ENCODE data around the gene SYNGR4.
A peak's percentile ranks its signal among the peaks of the same experiment; 100 is the strongest.

The SYNGR4 gene

DNA sequence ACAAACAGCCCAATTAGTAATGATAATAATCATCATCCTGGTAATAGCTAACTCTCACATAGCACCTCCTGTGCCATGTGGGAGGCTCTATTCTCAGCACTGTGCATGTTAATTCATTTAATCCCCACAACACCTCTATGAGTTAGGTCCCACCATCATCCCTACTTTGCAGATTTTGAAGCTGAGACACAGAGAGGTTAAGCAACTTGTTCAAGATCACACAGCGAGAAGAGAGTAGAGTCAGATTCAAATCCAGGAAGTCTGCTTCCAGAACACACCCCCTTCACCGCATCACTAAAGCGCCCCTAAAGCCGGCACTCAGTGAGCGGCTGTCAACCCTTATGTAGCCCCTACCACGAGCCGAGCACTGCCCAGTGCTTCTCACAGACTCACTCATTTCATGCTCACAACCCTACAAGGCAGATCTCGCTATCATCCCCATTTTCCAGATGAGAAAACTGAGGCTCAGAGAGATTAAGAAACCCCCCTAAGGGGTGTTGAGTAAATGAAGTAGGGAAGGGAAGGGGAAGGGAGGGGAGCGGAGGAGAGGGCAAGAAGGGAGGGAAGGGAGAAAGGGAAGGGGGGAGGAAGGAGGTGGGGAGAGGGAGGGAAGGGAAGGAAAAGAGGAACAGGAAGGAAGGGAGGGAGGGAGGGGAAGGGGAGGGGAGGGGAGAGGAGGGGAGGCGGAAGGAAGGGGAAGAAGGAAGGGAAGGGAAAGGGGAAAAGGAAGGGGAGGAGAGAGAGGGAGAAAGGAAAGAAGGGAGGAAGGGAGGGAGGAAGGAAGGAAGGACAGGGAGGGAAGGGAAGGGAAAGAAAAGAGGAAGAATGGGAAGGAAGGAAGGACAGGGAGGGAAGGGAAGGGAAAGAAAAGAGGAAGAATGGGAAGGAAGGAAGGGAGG lies 22.4 kb upstream of the SYNGR4 start:
- DNase-seq: no peak

DNA sequence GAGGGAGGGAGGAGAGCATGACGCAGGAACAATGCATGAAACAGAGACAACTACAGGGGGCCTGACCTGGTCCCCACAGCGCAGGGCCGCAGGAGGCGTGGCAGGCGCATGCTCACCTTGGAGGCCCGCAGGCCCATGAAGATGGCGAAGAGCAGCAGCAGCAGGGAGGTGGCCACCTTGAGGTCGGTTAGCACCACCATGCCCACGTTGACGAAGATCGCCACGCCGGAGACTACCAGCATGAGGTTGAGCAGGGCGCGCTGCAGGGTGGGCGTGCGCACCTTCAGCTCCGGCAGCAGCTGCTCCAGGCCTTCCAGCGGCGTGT lies 21.8 kb upstream of the SYNGR4 start:
- no peak for DNase-seq

DNA sequence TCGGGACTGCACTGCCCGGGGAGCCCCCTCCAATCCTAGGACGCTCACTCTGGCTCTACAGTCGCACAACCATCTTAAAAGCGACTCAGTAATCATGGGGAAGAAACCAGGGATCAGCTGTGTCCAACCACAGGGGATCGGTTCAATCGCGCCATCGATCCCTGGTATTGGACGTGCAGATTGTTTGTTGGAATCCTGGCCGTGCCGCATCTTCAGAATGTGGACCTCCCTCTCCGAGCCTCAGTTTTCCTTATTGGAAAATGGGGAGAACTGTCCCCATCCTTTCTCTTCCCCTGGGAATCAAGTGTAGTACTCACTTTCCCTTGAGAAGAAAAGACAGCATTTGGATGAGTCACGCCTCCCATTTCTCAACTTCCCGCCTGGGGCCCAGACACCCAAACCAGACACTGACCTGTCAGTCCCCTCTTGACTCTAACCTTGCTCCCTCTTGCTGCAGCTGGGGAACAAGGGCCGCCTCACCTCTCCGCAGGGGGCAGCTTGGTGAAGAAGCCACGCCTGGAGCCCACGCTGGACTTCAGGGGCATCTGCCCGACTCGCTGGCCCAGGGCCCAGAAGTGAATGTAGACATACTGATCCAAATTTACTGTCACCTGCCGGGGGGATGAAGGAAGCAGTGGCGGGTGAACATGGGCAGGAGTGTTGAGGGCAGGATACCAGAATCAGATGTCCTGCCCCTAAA lies 21.2 kb upstream of the SYNGR4 start:
- no peak for DNase-seq

DNA sequence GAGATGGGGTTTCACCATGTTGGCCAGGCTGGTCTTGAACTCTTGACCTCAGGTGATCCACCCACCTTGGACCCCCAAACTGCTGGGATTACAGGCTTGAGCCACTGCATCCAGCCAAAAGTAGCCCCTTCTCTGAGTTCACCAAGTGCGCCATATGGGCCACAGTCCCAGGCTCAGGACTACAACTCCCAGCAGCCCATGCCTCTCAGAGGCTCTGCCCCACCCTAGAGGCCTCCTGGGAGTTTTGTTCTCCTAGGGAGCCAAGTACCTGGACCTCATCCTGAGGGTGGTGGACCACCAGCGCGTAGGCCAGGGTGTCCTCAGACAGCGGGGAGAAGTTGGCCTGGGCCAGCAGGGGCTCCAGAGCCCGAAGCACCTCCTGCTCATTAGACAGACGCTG lies 19.3 kb upstream of the SYNGR4 start:
- no peak for DNase-seq

DNA sequence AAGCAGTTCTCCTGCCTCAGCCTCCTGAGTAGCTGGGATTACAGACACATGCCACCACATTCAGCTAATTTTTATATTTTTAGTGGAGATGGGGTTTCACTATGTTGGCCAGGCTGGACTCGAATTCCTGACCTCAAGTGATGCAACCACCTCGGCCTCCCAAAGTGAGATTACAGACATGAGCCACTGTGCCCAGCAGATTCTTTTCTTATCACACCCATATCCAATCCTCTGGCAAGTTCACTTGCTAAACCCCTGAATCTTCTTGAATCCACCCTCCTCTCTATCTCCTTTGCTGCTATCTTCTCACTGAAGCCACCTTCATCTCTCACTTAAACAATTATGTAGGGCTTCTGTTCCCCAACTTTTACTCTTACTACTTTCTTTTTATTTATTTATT lies 18.0 kb upstream of the SYNGR4 start:
- DNase-seq: no peak

DNA sequence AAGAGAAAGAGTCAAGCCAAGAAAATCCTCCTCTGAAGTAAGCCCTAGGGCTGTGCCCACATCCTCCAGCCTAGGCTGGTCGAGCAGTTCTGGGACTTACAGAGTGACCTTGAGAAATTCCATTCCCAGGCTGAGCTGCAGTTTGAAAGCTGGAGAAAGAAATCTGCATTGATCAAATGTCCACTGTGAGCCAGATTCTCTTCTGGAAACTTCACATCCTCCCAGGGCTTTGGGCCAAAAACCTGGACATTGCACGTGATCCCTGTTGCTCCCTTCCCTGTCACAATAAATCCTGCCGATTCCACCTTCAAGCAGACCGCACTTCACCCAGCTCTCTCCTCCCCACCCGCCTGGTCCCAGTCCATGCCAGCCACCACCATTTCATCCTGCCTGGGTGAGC lies 16.1 kb upstream of the SYNGR4 start:
- no peak for DNase-seq

DNA sequence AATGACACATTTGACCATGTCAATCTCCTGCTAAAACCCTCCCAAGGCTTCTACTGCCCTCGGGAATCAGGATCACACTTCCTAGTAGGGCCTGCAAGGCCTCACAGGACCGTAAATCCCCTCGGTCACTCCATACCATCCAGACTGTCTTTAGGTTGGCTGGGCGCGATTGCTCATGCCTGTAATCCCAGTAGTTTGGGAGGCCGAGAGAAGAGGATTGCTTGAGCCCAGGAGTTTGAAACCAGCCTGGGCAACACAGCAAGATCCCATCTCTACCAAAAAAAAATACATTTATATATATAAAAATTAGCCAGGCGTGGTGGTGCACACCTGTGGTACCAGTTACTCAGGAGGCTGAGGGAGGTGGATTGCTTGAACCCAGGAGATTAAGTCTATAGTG lies 15.4 kb upstream of the SYNGR4 start:
- no peak for DNase-seq

DNA sequence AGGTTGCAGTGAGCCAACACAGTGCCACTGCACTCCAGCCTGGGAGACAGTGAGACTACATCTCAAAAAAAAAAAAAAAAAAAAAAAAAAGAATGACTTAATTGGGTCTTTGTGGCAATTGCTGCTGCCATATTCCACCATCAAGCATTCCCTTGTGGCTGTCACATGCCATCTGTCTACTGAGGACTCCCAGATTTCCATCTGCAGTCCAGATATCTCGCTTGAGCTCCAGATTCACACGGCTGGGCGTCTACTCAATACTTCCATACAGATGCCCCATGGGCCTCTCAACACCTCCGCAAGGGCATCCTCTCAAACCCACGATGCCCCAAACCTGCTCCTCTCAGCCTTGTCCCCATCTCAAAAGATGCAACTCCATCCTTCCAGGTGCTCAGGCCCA lies 13.3 kb upstream of the SYNGR4 start:
- DNase-seq: no peak

DNA sequence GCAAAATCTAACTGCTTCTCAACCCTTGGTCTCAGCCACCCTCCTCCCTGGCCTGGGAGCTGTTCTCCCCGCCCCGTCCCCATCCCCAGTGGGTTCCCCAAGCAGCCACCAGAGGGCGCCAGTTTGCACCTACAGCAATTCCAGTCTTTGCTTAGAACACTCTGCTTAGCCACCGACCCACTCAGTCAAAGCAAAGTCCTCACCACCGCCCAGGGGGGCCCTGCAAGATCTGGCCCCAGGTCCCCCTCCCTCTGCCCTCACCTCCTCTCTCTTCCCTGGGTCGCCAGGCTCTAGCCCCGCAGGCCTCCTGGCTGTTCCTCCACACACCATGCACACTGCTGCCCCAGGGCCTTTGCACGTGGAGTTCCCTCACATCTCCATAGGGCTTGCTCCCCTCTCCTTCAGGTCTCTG lies 12.8 kb upstream of the SYNGR4 start:
- peak; percentile 59 for DNase-seq

DNA sequence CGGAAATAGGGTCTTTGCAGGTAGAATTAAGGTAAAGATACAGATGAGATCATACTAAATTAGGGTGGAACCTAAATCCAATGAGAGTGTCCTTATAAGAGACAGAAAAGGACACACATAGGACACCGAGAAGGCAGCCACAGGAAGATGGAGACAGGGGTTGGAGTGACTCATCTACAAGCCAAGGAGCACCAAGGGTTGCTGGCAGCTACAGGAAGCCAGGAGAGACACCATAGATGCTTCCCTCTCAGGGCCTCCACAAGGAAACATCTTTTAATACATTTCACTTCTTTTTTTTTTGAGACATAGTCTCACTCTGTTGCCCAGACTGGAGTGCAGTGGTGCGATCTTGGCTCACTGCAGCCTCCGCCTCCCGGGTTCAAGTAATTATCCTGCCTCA lies 10.5 kb upstream of the SYNGR4 start:
- DNase-seq: no peak

DNA sequence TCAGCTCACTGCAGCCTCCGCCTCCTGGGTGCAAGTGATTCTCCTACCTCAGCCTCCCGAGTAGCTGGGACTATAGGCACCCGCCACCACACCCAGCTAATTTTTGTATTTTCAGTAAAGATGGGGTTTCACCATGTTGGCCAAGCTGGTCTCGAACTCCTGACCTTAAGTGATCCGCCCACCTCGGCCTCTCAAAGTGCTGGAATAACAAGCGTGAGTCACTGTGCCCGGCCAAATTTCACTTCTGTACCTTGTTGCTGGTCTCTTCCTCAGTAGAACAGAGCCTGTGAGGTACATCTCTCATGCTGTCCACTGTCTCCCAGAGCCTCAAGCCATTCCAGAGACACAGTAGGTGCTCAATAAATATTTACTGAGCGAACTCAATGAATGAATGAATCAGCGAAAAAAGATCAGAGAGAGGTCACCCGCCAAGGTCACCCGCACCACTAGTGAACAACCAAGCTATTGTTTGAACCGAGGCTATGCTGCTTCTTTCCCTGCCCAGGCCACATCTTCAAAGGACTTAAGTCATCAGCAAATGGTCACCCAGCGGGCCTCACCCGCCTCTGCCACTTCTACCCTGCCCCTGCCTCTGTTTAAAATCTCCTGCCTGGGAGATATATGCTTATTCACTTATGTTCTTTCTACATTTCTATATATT lies 9.7 kb upstream of the SYNGR4 start:
- DNase-seq: no peak

DNA sequence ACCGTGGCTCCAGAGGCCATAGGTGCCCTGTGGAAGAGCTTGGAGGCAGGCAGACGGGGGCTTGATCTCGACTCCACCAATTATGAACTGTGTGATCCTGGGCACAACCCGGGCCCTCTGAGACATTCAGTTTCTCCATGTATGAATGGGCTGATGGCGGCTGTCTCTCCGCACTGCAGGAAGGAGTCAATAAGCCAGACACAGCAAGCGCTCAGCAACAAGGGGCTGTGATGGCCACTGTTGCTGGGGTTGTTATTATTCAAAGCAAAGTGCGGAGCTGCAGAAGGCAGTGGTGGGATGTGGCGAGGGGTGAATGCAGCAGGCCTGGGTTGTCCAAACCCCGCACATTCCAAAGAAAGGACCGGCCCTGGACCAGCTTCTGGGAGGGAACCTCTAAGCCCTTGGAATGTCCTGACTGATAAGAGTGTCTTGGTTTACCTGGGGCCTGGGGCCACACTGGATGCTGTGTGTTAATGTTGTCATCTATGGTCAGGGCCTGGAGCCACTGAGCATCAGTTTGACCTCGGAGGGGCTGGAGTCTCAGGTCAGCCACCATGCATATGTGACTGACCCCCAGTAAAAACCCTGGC lies 8.7 kb upstream of the SYNGR4 start:
- no peak for DNase-seq

DNA sequence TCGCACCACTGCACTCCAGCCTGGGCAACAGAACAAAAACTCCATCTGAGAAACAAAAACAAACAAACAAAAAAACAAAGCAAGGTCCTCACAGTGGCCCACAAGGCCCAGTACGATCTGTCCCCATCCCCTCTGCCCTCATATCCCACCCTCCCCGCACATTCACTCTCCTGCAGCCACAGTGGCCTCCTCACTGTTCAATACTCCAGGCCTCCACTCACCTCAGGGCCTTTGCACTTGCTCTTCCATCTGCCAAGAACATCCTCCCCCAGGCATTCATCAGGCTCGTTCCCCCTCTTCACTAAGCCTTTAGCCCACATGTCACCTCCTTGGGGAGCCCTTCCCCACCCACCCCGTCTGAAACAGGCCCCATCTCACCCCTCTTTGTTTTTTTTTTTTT lies 5.0 kb upstream of the SYNGR4 start:
- no peak for DNase-seq

DNA sequence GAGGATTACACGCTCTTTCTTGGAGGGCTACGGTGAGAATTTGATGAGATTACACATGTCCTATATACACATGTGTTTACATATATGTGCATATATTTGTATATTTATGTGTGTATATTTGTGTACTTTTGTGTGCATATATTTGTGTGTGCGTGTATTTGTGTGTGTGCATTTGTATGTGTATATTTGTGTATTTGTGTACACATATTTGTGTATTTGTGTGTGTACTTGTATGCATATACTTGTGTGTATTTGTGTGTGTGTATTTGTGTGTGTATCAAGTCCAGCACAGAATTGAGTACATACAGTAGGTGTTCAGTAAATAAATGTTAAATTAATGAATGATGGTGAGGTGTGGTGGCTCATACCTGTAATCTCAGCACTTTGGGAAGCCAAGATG lies 2.3 kb upstream of the SYNGR4 start:
- DNase-seq: no peak

DNA sequence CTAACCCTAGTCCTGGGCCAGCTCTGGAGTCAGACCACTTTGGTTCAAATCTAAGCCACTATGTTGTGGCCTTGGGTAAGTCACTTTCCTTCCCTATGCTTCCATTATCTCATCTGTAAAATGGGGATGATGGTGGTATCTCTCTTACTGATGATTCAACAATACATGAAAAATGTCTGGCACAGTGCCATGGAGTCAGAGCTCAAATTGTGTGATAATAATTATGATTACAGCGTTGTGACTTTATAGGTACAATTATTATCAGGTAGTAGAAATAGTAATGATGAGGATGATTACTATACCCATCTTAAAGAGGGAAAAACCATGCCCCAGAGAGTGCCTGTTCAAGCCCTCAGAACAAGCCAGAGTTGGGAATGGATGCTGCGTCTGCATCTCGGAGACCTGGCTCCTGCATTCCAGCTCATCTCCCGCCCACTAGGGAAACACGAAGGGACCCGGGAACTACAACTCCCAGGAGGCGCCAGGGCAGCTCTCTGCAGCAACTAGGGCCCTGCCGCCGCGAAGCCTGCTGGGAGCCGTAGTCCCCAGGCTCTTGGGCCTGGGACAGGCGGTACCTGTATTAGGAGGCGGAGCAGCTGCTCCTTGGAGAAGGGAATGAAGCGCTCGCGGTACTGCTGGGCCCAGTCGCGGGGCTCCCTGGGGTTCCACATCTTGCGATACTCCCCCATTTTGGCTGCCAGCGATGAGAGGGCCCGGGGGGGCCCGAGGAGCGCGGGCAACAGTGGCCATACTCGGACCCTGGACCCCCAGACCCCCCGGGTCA lies 1.3 kb upstream of the SYNGR4 start:
- DNase-seq: peak; percentile 85

DNA sequence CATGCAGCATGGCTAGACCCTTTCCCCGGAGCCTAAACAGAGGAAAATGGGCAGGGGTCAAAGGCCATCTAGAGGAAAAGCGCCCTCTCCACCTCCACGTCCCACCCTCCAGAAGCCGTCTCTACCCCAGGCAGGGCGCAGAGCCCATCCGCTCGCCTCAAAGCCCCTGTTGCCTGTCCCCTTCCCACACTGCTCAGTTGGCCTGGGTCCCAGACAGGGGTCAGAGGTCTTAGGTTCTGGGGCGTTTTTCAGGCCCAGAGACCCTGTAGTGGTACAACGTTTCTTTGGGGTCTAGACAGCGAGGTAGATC lies 712 bp upstream of the SYNGR4 start:
- DNase-seq: no peak

DNA sequence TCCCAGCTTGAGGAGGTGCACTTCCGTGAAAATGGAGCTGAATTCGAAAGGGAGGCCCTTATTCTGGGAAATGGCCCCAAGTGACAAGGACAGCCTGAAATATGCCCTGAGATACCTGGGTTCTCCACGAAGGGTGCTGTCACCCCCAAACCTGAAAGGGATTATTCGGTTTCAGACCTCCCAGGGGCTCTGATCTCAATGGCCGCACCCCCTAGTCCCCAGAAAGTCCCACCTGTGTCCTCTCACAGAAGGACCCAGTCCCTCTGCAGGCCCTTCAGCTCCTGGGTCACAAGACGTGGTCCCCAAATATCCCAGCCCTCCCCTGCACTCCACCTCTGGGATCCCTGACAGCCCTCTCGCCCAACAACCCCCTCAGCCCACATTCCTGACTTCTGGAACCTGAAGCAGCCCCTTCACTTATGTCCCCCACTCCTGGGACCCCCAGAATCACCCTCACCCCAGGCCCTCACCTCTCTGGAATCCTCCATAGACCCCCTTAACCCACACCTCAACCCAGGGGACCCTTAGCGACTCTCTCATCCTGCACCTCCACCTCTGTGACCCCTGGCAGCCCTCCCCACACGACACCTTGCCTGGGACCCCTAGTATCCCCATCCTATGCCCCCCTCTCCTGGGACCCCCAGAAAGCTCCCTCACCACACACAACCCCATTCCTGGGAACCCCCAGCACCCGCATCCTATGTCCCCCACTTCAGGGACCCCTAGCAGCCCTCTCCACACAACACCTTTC lies 606 bp downstream of the SYNGR4 start:
- DNase-seq: no peak

DNA sequence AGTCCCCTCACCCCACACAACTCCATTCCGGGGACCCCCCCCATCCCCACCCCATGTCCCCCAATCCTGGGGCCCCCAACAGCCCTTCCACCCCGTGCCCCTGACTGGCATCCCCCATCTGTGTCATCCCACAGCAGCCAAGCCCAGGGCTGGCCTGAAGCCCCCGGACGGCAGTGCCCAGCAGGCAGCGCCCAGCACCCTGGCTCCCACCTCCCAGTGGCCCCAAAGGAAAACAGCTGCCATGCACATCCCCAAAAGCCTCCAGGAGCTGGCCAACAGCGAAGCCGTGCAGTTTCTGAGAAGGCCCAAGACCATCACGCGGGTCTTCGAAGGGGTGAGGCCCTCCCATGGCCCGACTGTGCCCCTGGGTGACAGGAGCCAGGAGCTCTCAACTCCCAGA lies 1.4 kb downstream of the SYNGR4 start:
- no peak for DNase-seq

DNA sequence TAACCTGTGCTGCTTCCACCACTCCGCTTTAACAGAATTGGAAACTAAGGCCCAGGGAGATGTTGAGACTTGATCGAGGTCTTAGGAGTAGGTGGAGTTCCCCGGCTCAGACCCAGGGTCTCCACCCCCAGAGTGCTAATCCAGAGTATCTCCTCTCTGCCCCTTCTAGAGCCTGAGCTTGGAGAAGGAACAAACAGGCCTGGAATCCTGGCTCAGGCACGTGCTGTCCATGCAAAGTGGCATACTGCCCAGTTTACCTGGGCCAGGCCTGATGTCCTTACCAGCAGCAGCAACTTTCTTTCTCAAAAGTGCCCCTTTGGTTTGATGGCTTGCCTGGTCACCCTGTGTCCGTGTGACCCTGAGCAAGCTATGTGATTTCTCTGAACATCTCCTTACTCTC lies 3.7 kb downstream of the SYNGR4 start:
- DNase-seq: no peak

DNA sequence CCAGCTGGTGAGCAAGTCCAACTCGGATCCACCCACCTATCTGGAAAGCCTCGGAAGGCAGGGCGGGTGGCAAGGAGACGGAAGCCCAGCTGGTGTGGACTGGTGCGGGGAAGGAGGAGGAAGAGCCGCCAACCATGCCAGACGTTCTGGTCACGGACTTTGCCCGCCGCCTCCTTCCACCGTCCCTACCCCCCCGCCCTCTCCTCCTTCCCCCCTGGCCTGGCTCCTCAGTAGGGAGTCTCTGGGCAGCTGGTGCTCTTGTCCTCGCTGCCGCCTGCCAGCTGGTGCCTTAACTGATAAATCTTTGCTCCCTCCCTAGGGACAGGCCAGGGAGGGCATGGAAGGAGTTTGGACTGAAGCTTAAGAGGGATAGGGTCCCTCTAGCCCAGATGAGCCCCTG lies 4.8 kb downstream of the SYNGR4 start:
- no peak for DNase-seq

DNA sequence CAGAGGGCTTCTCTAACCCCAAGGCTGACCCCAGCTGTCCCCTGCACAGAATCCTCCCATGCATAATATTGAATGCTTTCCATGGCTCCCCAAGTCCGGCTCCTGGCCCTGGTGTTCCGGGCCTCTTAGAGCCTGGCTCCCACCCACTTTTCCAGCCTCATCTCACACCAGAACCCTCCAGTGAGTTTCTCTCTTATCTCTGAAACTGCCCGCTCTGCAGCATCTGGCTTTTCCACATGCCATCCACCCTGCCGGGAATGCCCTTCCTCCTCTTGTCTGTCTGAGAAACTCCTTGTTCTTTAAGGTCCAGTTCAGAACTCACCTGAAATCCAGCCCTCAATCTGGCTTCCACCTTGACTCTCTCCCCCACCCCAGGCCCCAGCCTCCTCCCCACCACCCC lies 6.8 kb downstream of the SYNGR4 start:
- DNase-seq: no peak

DNA sequence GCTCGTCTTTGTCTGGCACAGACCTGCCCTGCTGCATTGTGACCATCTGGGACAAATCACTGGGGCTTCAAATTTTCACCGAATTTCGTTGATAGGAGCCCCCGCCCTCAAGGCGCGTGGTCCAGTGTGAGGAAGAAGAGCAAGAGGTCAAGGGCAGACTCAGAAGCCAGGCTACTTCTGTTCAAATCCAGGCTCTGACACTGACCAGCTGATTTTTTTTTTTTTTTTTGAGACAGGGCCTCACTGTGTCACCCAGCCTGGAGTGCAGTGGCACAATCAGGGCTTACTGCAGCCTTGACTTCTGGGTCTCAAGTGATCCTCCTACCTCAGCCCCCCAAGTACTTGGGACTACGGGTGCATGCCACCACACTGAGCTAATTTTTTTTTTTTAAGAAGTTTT lies 7.2 kb downstream of the SYNGR4 start:
- DNase-seq: no peak

Data from central memory CD4-positive, alpha-beta T cell (primary cell).